ENCODE results near the gene COBLL1.

Gene COBLL1

GRCh38 chr2:164793529-164793928 is 48.1 kb downstream of the COBLL1 start:
- Histone ChIP-seq H3K36me3 (ENCODE audit: control insufficient read depth in 2 of 2, insufficient read depth in 1 of 2, low read length in 2 of 2) (no peaks in the 10 kb centered on the region), H3K27ac (ENCODE audit: extremely low read depth, low read depth, low read length) (no peak overlapping the region), H3K4me3 (ENCODE audit: low read depth, low read length) (no peak overlapping the region), H3K4me1 (ENCODE audit: control insufficient read depth, insufficient read depth, low read length) (peaks cover 12% of the 10 kb centered on the region), H3K9me3 (ENCODE audit: control insufficient read depth, insufficient read depth, low read depth, low read length) (no peaks in the 10 kb centered on the region)
- TF ChIP-seq ZNF398 (tag by site-specific recombination; IDR thresholded peaks at IDR 0.05) (no peak), ZNF157 (tag by site-specific recombination; IDR thresholded peaks at IDR 0.05) (no peak), ZNF473 (tag by site-specific recombination; IDR thresholded peaks at IDR 0.05) (no peak), ZNF610 (tag by site-specific recombination; IDR thresholded peaks at IDR 0.05; ENCODE audit: borderline replicate concordance) (no peak), ZNF10 (tag by site-specific recombination; IDR thresholded peaks at IDR 0.05) (no peak), FEZF1 (tag by site-specific recombination; IDR thresholded peaks at IDR 0.05) (no peak), ZNF768 (tag by site-specific recombination; IDR thresholded peaks at IDR 0.05) (no peak), ZNF148 (tag by site-specific recombination; IDR thresholded peaks at IDR 0.05; ENCODE audit: borderline replicate concordance) (no peak), TCF7L2 (IDR thresholded peaks at IDR 0.05; ENCODE audit: borderline replicate concordance, low read depth, low read length) (no peak), ELK4 (IDR thresholded peaks at IDR 0.05; ENCODE audit: borderline replicate concordance, low read depth, low read length) (no peak)
- POLR2A ChIA-PET = no interaction called here
- CTCF ChIA-PET = interaction anchor here (0.5 to 0.7 kb wide), 2 partner anchors 11 to 48 kb away, joined by 3 to 5 read pairs; partner anchors contain the start of gene COBLL1

GRCh38 chr2:164792316-164793170 is 49.1 kb downstream of the COBLL1 start:
- Histone ChIP-seq H3K27ac (ENCODE audit: extremely low read depth, low read depth, low read length) (no peak overlapping the region), H3K9me3 (ENCODE audit: control insufficient read depth, insufficient read depth, low read depth, low read length) (no peaks in the 10 kb centered on the region), H3K36me3 (ENCODE audit: control insufficient read depth in 2 of 2, insufficient read depth in 1 of 2, low read length in 2 of 2) (no peaks in the 10 kb centered on the region), H3K4me1 (ENCODE audit: control insufficient read depth, insufficient read depth, low read length) (peaks cover 12% of the 10 kb centered on the region), H3K4me3 (ENCODE audit: low read depth, low read length) (no peak overlapping the region)
- CTCF ChIA-PET = interaction anchor here (0.6 to 0.7 kb wide), 3 partner anchors 10 to 424 kb away, joined by 3 to 5 read pairs (median 4); no protein-coding TSS in a partner anchor
- POLR2A ChIA-PET = no interaction called here
- TF ChIP-seq ZNF239 (tag by site-specific recombination; IDR thresholded peaks at IDR 0.05) (no peak), ZBTB20 (tag by site-specific recombination; IDR thresholded peaks at IDR 0.05) (no peak), ZNF37A (tag by site-specific recombination; IDR thresholded peaks at IDR 0.05) (no peak), ZNF596 (tag by site-specific recombination; IDR thresholded peaks at IDR 0.05) (no peak), ZNF555 (tag by site-specific recombination; conservative IDR thresholded peaks at IDR 0.05) (no peak), ZNF362 (tag by site-specific recombination; IDR thresholded peaks at IDR 0.05) (no peak), ZNF341 (tag by site-specific recombination; IDR thresholded peaks at IDR 0.05; ENCODE audit: low read depth) (no peak), HOXA7 (CRISPR knock-in tag; IDR thresholded peaks at IDR 0.05; ENCODE audit: borderline replicate concordance) (no peak), TCF7L2 (IDR thresholded peaks at IDR 0.05; ENCODE audit: borderline replicate concordance, low read depth, low read length) (no peak), ZNF571 (tag by site-specific recombination; IDR thresholded peaks at IDR 0.05) (no peak), ZNF221 (tag by site-specific recombination; IDR thresholded peaks at IDR 0.05; ENCODE audit: borderline replicate concordance) (no peak), ZBTB48 (tag by site-specific recombination; IDR thresholded peaks at IDR 0.05) (no peak), ZNF777 (tag by site-specific recombination; IDR thresholded peaks at IDR 0.05; ENCODE audit: borderline replicate concordance) (no peak), KLF1 (tag by site-specific recombination; IDR thresholded peaks at IDR 0.05) (no peak), ZBTB11 (tag by site-specific recombination; conservative IDR thresholded peaks at IDR 0.05; ENCODE audit: low read depth) (no peak)

Data from HEK293 (cell line).